GM21390 (cell line): Measurements from ENCODE around the gene TGDS.
A peak's percentile ranks its signal among the peaks of the same experiment; 100 is the strongest.

ENCODE experiments used
- ATAC-seq: cut with Tn5 transposase; IDR thresholded peaks from one replicate; pipeline ENCODE4 v1.9.1; 2021; ENCODE audit not compliant: unreplicated experiment

TGDS gene

DNA sequence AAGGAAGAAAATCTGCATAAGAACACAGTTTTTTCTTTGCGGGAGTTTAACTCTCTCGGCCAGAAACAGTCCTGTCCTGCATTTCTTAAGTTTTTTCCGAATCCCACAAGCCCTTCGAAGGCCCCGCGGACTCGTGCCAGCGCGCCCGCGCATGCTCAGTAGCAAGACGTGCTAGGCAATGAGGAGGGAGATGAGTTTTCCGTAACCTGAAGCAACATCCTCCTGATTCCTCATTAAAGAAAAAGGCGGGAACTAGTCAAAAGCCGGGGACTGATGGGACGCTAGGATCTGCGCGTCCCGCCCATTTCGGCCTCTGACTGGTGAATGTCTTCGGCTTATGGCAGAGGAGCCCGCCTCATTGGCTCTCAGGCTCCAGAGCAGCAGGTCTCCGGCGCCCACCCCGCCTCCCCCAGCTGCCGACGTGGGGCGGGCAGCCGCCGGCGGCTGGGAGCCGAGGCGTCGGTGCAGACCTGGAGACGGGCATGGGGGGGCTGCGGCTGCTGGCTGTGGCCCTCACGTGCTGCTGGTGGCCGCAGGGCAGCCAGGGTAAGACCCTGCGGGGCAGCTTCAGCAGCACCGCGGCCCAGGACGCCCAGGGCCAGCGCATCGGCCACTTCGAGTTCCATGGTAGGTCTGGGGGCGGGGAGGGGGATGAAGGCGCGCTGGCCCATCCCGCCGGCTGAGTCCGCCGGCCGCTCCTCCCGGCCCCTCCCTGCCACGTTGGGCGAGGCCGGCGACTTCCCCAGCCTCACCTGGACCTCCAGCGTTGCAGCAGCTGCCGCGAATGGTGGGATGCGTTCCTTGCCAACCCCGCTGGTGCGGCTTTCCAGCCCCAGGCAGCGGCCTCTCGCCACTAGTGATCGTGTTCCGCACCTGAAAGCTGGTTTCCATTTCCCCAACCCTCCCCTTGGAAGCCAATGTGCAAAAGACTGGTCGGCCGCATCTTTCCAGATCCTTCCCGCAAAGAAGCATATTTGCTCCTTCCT lies 5.8 kb upstream of the TGDS start, which contains the start of gene GPR180:
Gene GPR180 (plus strand): TSS at position 412 of the 986 bp plus-strand sequence. CDS start 71 bp downstream, at position 483.
- peak; percentile 99 for ATAC-seq

DNA sequence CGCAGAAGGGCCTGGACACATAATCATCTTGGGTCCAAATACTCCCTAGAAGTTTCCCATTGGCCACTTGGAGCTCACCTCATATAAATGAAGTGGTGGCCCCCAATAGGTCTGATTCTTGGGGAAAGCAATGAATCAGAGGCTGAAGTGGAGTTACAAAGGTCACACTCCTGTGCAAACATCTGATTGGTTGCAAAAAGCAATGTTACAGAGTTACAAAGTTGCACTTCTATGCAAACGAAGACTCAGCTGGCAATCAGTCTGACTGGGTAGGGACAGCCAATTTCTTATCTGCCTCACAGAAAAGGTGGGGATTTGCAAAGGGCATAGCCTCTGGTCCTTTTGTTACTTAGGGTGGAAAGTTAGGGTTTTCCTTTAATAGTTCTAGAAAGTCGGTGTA lies 3.9 kb upstream of the TGDS start:
- ATAC-seq = no peak

DNA sequence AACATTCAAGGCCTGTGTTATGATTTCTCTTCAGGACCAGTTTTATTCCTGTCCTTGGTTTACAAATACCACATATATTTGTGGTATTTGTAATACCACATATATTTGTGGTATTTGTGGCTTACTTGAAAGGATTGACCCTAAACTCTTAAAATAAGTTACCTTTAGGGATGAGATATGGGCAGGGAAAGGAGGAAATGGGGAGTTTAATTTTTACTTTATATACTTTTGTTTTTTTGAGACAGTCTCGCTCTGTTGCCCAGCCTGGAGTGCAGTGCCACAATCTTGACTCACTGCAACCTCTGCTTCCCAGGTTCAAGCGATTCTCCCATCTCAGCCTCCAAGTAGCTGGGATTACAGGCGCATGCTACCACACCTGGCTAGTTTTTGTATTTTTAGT lies 2.3 kb upstream of the TGDS start:
- ATAC-seq = no peak

DNA sequence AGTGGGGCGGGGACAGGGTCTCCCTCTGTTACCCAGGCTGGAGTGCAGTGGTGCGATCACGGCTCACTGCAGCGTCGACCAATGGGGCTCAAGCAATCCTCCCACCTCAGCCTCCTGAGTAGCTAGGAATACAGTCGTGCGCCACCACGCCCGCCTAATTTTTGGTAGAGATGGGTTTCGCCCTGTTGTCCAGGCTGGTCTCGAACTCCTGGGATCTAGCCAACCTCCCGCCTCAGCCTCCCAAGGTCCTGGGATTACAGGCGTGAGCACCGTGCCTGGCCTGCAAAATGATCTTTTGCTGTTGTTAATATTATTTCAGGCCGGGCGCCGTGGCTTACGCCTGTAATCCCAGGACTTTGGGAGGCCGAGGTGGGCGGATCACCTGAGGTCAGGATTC lies 621 bp upstream of the TGDS start:
- no peak for ATAC-seq

DNA sequence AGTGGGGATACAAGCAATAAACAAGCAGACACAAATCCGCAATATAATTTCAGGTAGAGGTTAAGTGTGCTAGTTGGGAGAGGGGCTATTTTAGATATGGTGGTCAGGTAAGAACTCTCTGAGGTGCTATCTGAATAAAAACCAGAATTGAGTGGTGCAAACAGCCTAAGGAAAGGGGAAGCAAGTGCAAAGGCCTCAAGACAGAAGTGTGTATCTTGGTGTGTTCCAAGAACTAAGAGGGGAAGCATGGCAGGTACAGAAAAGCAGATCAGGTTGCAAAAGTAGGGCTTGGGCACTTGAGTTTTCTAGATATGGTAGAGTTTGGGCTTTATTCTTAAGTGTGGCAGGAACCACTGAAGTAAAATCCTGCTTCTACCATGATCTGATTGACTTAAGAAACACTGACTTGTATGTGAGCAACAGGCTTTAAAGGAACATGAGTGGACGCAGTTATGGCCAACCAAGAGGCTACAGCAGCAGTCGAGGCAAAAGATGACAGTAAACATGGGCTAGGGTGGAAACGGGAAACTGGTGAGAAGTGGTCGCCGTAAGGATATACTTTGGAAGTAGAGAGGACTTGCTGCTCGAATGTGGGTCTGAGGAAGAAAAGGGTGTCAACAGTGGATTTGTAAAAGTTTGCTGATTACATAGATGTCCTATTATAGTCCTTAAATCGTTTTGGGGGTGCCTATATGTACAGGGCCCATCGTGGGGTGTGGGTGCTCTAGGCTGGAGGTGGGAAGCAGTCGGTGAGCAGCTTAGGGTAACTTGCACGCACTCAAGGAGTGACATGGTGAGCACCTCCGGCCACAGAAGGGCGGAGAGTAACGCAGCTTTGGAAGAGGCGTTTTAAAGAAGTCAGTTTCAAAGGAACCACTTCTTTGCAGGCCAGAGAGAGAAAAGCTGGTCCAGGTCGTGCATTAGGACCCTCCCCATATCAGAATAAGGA lies 677 bp downstream of the TGDS start:
- peak; percentile 59 for ATAC-seq

DNA sequence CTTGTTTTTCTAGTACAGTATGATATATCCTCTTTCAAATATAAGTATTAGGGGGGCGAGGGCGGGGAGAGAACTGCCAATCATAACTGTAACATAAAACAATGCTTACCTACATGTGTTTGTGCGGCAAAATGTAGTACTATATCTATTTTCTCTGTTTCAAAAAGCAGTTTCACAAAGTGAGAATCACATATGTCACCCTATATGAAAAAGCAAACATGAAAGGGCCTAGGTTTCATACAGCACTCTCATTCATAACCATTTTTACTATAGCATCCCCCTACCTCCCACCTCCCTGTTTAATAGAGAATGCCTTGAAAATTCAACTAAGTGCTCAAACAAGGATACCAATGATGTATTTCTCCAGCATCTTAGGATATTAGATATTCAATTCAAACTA lies 5.2 kb downstream of the TGDS start:
- no peak for ATAC-seq

DNA sequence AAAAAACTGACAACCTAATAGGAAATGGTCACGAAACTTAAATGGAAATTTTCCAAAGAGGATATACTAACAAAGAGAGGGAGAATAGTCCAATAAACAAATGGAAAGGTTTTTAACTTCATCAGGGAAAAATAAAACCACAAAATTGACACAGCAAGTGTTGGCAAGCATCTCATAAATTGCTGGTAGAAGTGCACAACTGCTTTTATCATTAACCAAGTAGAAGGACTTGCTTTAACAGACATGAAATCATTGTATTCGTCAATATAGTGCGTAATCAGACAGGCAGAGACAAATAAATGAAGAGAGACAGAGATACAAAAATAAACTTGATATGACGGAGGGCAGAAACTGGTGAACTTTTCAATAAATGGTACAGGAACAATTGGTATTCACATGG lies 7.4 kb downstream of the TGDS start:
- no peak for ATAC-seq

DNA sequence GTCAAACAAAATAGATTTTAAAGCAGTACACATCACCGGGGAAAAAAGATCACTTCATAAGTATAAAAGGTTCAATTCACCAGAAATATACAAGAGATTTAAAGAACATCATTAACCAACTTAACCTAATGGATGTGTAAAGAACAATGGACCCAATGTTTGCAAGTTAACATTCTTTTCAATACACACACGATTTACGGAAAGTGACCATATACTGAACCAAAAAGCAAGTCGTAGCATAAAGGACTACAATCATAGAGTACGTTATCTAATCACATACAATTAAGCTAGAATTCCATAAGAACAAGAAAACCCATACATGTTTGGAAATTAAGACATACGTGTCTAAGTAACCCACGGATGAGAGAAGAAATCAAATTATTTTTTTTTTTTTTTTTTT lies 9.6 kb downstream of the TGDS start:
- ATAC-seq = no peak

DNA sequence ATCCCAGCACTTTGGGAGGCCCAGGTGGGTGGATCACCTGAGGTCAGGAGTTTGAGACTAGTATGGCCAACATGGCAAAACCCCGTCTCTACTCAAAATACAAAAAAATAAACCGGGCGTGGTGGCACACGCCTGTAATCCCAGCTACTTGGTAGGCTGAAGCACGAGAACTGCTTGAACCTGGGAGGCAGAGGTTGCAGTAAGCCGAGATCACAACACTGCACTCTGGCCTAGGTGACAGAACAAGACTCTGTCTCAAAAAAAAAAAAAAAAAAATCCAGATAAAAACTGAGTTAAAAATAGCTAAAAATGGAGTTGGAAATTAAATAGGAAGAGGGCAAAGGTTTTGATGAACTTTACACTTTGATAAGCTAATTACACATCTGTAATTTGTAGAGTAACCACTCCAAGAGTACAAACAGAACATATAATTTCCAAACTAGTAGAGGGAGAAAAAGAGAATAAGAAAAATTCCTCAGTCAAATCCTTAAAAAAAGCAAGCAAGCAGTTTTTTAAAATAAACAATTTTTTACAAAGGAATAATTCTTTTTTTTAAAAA lies 10.3 kb downstream of the TGDS start:
- no peak for ATAC-seq

DNA sequence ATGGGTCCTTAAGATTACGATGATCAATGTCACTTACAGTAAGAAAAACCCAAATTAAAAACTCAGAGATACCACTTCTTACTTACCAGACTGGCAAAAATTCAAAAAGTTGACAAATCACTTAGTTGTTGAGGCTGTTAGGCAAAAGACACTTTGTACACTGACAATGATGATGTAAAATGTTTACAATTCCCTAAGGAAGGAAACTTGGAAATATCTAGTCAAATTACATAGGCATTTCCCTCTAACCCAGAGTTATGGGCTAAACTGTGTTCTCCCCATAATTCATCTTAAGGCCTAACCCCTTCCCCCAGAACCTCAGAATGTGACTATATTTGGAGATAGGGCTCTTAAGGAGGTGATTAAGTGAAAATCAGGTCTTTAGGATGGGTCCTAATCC lies 12.0 kb downstream of the TGDS start:
- no peak for ATAC-seq

DNA sequence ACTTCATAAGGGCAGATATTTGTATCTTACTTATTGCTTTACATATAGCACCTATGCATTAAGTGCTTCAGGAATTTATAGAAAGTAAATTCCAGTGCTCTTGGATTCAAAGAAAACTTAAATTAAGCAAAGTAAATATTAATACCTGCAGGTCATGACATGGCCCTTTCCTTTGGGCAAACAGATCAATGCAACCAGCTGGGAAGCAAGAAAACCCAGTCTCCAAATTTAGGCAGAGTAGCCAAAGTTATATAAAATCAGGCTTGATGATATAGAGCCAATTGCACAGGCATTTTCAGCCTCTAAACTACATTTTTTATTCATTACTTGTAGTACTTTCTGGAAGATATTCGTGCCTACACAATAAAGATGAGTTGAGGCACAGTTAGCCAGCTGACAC lies 16.9 kb downstream of the TGDS start:
- no peak for ATAC-seq

DNA sequence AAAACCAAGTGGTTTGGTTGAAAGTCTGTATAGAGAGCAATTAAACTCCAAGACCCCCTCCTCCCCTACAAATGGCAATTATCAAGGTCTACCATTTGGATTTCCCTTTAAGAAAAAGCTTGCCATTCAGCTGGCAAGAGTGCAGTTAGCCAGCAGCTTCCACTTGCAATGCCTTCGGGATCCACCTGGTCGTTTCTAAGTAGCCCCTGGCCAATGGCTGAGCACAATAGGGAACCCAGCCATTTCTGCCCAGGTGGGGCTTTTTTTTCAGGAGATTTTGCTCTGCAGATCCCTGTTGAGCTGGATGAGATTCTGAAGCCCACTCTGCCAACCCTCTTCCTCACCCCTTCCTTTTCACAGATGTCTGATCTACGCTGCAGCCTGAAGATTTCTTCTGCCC lies 26.3 kb downstream of the TGDS start:
- ATAC-seq = no peak

DNA sequence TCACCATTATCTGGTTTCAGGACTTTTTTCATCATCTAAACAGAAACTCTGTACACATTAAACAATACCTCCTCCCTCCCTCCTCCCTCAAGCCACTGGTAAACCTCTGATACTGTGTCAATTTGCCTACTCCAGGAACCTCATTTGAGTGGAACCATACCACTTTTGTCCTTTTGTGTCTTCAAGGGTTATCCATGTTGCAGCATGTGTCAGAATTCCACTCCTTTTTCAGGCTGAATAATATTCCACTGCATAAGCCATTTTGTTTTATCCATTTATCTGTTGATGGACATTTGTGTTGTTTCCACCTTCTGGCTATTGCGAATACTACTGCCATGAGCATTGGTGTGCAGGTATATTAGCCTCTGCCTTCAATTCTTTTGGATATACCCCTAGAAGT lies 27.5 kb downstream of the TGDS start:
- ATAC-seq = no peak

DNA sequence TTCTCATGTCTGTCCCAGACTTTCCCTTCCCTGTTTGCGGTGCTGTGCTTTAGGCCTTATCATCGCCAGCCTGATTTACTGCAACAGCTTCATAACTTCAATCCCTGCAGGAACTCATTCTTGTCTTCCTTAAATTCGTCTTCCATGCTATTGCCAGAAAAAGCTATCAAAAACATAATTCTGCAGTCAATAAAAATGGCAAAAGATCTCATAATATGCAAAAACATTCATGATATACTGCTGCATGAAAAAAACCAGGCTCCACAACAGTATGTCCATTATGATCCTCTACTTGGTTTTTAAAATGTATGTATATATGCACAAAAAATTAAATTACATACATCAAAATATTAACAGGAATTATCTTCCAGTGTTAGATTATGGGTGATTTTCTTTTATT lies 28.4 kb downstream of the TGDS start:
- no peak for ATAC-seq

DNA sequence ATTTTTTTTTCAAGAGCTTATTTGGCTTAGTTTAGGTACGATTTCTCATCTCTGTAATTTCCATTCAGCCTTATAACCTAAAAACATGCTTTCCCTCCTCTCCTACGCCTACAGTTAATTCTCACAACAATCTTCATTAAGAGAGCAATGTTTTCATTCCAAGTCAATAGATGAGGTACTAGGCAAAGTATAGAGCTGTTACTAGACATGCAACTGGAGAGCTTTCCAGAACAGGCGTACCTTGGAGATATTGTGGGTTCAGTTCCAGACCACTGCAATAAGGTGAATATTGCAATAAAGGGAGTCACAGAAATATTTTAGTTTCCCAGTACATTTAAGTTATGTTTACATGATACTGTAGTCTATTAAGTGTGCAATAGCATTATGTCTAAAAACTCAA lies 34.8 kb downstream of the TGDS start:
- ATAC-seq = no peak

DNA sequence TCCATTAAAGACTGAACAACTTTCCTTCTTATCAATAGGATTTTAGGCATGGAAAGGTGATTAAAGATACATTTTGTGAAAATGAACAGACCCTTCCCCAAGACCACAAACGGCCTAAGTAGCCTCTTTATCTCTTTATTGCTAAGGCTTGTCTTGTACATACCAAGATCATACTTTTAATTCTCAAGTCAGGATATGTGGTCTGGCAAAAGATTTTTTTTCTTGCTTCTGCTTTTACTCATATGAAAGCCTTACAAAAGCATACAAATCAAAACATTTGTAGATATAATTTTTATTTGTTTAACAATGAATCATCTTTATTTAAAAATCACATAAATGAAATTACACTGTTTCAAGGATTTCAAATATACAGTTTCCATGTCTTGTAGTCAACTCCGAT lies 35.8 kb downstream of the TGDS start:
- ATAC-seq = no peak

DNA sequence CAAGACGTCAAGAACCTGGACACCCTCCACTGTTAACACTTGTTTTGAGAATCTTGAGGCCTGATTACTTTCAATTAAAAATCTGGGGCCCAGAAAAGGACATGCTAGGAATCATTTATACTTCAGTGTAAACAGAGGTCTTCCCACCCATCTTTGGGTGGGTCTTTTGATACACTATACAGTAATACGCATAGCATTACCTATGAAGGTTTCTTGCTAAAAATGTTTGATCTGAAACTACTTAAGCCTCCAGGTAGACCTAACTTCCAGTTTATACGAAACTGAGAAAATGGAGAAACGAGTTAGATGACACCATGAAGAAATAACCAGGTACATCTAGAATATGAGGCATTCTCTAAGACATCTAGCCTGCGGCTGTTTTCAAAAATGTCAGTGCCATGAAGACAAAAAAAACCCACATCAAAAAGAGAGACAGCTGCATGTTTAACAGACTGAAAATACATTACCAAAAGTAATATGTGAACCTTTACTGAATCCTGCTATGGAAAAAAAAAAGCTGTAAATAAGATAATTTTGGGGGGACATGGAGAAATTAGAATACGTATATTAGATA lies 36.6 kb downstream of the TGDS start:
- ATAC-seq = no peak

DNA sequence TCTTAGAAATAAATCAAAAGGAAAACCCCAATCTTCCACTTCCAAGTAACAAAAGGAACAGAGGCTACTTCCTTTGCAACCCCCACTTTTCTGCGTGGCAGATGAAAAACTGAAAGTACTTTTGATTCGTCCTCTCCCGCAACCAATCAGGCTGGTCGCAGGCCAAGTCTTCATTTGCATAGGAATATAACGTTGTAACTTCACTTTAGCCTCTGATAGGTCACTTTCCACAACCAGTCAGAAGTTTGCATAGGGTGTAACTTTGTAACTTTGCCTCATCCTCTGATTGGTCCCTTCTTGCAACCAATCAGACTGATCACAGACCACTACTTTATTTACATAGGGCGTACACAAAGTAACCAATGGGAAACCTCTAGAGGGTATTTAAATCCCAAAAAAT lies 37.2 kb downstream of the TGDS start:
- ATAC-seq = no peak

DNA sequence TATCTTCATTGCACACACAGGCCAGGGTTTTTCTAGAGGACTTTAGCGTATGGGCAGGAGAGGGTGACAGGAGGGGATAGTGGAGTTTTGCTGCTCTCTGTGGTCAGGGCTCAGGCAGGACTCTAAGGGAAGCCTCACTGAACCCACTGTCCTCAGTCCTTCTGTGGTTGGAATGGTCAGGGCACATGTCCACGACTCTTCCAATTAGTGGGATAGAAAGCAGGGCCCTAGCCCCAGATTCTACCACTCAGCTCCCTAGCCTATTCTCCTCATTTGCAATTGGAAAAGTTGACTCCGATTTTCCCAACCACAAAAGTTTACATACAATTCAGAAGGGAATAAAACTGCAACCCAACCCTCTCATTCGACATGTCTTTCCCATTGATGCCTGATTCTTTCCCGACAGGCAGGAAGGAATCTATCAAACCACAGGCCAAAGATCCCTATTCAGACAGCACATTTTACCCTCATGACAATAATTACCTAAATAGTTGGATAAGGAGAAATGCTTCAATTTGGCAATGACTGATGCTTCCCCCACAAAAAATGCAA lies 38.2 kb downstream of the TGDS start:
- no peak for ATAC-seq

DNA sequence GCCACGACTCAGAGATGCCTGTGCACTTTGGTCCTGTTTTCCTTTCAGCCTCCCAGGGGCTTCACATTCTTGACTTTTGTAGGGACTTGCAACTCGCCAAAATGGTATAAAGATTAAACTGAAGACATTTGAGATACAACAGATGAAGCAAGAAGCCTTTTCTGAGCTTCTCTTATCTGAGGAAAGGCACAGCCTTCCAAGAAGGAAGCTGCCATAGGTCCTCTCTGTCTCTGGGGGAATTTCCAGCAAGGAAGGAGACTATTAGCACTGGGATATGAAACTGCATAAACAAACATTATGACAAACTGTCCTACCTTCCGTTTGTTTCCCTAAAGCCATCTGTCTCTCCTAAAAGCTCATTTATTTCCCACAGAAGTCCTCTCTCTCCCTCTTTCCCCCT lies 39.3 kb downstream of the TGDS start:
- no peak for ATAC-seq

DNA sequence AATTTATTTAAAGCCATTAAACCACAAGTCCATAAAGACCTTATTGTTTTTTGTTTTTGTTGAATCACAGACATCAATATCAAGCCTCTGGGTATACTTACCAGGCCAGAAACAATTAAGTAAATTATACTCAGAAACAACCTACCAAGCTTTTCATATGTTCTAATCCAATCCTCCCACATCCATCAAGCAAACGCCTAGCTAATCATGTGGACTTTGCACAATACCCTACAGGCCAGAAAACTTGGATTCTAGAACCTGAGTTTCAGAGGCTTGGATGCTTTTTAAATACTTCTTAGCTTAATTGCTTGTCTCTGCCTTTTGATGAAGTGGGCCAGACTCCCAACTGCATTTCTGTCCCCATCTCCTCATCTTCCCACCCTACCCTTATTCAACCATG lies 39.9 kb downstream of the TGDS start:
- ATAC-seq = no peak
